H1 (cell line): ENCODE measurements around the gene MYH9. TPM values are rescaled to one million over a fixed set of nuclear protein-coding genes. Genes with fewer than 3 reads are reported as not detected.

Experiments
- ASH2L ChIP-seq: fragments of 200-600, 300-600 bp; sonication (generic); IDR thresholded peaks from one replicate; pipeline ENCODE4 v1.7.1; 2017; ENCODE audit warnings: low read length
- BCL11A ChIP-seq, 2 experiments: IDR thresholded peaks; one replicate each; pipeline ENCODE4 v1.6.1; 2011; ENCODE audit warnings: low read depth in 2 of 2, low read length in 2 of 2, mild to moderate bottlenecking in 2 of 2
- CBX8 ChIP-seq: fragments of 300-800, 300-1000 bp; sonication (generic); IDR thresholded peaks from 2 replicates; pipeline ENCODE4 v1.7.1; 2016; ENCODE audit warnings: low read depth, low read length, borderline replicate concordance
- CEBPB ChIP-seq: IDR thresholded peaks from 2 replicates; pipeline ENCODE4 v1.6.1; 2012; ENCODE audit warnings: low read depth, low read length
- POLR2A ChIP-seq, 2 experiments: IDR thresholded peaks; 1 replicate in 1 of 2; 2 replicates in 1 of 2; pipeline ENCODE4 v1.6.1; 2011; ENCODE audit warnings: low read depth in 2 of 2, low read length in 2 of 2, mild to moderate bottlenecking in 2 of 2; ENCODE audit errors: control extremely low read depth in 1 of 2
- RAD21 ChIP-seq, 2 experiments: IDR thresholded peaks in 1 of 2; conservative IDR thresholded peaks in 1 of 2; 2 replicates each; pipeline ENCODE4 v1.6.1; 2011; ENCODE audit warnings: low read depth in 2 of 2, low read length in 2 of 2, improper control_type of control experiment in 1 of 2, inconsistent platforms in 1 of 2, mild to moderate bottlenecking in 1 of 2, moderate library complexity in 1 of 2
- SAP30 ChIP-seq: fragments of 300-600 bp; sonication (generic); IDR thresholded peaks from 2 replicates; pipeline ENCODE4 v1.7.1; 2012; ENCODE audit warnings: low read length, moderate library complexity, mild to moderate bottlenecking, inconsistent platforms; ENCODE audit not compliant: insufficient read depth, insufficient replicate concordance
- SRF ChIP-seq: IDR thresholded peaks from 2 replicates; pipeline ENCODE4 v1.6.1; 2011; ENCODE audit warnings: mild to moderate bottlenecking, low read depth, low read length, moderate library complexity
- polyA plus RNA-seq, 7 experiments: library from polyadenylated mRNA; depleted of rRNA in 3 of 7; stranded (reverse) in 5 of 7; unstranded in 2 of 7; fragments of >200 nt in 5 of 7; fragments of 200-250 nt in 2 of 7; gene quantifications; 1 replicate in 5 of 7; 2 replicates in 1 of 7; 4 replicates in 1 of 7; pipeline versions ENCODE4 v1.2.1 to v1.2.3, GENCODE V29; 2011 to 2013; ENCODE audit warnings: missing spikeins in 2 of 7, mixed read lengths in 2 of 7
- total RNA-seq: library from RNA; stranded (reverse); fragmentation: NEBNext Ultra II Directional; extraction: Animal tissue kit (Norgen Biotek cat#: 25700); gene quantifications from 2 replicates; pipeline ENCODE4 v1.2.1, GENCODE V29; 2021

The MYH9 gene
- total and polyA plus RNA-seq, 2 of the 8 experiments (the other 6 are each of a cell fraction or from before 2014, with no cell fraction given): 24.9 to 322 TPM

DNA sequence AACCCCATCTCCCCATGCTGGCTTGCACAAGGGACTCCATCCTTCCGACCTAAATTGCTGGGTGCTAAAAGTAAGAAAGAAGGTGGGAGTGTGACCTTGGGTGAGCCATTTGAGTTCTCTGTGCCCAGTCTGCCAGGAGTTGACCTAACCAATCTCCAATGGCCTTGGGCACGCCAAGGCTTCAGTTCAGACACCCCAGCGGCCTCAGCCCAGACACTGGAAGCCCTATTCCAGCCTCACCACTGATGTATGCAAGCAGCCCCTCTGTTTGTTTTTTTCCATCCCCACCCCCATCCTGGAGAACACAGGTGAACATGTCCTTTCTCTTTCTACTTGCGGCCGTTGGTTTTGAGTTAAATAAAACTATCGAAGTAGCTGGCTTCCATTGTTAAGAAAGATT lies 31.9 kb downstream of the MYH9 start (continued):
- TF ChIP-seq CBX8: no peak
- TF ChIP-seq ASH2L: no peak
- TF ChIP-seq RAD21 (IDR thresholded peaks at IDR 0.05 in 1 of 2, conservative IDR thresholded peaks at IDR 0.05 in 1 of 2; ENCODE audit: low read depth in 2 of 2, low read length in 2 of 2): no peak
- no peak for TF ChIP-seq BCL11A (IDR thresholded peaks at IDR 0.05; ENCODE audit: low read depth in 2 of 2, low read length in 2 of 2)
- TF ChIP-seq SRF: no peak
- no peak for TF ChIP-seq CEBPB
- TF ChIP-seq SAP30: no peak
- TF ChIP-seq POLR2A (IDR thresholded peaks at IDR 0.05; ENCODE audit: control extremely low read depth in 1 of 2, low read depth in 2 of 2, low read length in 2 of 2): no peak
- TF ChIP-seq, all 59 proteins: peak for 0
